Measurements from ENCODE around the gene NTF3.

NTF3 gene

DNA sequence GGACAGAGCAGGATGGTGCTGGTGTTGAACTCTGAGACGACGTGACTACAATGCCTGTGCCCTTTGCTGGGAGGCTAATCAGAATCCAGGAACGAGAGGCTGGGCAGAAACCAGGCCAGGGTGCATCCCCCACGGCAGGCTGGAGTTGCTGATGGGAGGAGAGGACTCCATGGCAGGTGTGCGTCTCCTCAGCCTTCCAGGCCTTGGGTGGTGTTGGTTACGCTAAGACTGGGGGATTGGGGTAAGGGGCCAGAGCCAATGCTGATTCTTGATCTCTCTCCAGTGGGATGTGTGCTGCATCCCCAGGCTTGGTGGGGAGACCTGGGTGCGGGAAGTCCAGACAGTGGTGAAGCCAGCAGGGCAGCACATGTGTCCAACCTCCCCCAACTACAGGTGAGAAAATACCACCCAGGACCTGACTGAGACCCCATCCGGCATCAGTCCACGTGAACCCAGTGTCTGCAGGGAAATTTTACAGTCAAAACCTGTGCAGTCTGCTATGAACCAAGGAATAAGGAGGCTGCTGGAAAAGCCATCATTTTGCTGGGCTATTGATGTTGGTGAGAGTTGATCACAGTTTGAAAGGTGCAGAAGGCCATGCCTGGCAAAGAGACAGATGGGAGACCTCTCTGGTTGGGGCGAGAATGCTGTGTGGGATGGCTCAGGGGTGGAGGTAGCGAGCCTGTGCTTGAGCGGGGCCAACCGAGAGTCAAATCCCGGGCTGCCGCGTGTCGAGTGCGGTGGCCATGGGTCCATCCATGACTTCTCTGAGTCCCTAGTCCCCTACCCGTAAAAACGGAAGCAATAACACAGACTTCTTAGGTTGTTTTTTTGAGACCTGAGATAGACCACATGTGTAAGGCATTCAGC lies 89.8 kb downstream of the NTF3 start:
- CTCF ChIA-PET, result no interaction called here
- DNase-seq (ENCODE audit: low spot score), result no peak
- TF ChIP-seq, protein P1, sequence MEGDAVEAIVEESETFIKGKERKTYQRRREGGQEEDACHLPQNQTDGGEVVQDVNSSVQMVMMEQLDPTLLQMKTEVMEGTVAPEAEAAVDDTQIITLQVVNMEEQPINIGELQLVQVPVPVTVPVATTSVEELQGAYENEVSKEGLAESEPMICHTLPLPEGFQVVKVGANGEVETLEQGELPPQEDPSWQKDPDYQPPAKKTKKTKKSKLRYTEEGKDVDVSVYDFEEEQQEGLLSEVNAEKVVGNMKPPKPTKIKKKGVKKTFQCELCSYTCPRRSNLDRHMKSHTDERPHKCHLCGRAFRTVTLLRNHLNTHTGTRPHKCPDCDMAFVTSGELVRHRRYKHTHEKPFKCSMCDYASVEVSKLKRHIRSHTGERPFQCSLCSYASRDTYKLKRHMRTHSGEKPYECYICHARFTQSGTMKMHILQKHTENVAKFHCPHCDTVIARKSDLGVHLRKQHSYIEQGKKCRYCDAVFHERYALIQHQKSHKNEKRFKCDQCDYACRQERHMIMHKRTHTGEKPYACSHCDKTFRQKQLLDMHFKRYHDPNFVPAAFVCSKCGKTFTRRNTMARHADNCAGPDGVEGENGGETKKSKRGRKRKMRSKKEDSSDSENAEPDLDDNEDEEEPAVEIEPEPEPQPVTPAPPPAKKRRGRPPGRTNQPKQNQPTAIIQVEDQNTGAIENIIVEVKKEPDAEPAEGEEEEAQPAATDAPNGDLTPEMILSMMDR (conservative IDR thresholded peaks at IDR 0.05; ENCODE audit: low read depth), result no peak
- POLR2A ChIA-PET (ENCODE audit: low non-redundant PET), result no interaction called here
- H3K27ac ChIP-seq, result no peak overlapping the region

DNA sequence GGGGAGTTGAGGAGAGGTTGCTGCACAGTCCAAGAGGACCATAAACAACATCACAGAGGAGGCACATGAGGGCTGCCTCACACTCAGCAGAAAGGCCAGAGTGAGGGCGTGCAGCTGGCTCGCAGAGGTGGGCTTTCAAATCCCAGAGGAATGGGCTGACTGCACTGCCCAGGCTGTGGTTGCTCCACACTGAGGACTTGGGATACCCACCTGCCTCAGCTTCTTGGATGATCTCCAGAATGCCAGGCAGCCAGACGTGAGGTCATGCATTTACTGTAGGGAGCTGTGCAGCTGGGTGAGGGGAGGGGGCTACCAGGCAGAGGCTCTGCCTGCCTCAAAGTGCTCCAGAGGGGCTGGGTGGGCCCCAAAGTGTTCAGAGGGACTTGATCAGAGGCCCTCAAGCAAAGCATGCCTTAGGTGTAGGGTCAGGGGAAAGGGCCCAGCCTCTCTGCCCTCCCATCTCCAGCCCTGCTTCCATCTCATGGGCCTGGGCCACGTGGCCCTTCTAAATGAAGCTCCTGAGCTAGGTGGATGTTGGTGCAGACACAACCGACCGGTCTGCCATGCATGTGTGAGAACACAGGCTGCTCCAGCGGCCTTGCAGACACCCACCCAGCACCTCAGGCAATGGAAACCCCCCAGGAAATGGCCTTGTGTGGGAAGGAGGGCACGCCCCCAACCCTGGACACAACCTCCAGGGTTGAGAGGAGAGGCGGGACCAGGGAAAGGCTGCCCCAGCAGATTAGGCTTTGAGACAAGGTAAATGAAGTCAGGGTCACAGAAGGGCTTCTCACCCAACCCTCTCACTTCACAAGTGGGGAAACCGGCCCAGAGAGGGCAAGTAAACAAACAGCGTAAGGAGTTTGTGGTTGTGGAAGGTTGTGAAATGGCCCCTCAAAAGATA lies 90.8 kb downstream of the NTF3 start:
- no peak for DNase-seq (ENCODE audit: low spot score)
- POLR2A ChIA-PET (ENCODE audit: low non-redundant PET), result no interaction called here
- CTCF ChIA-PET, result no interaction called here
- no peak overlapping the region for H3K27ac ChIP-seq
- TF ChIP-seq, protein P1 (conservative IDR thresholded peaks at IDR 0.05; ENCODE audit: low read depth), result no peak

DNA sequence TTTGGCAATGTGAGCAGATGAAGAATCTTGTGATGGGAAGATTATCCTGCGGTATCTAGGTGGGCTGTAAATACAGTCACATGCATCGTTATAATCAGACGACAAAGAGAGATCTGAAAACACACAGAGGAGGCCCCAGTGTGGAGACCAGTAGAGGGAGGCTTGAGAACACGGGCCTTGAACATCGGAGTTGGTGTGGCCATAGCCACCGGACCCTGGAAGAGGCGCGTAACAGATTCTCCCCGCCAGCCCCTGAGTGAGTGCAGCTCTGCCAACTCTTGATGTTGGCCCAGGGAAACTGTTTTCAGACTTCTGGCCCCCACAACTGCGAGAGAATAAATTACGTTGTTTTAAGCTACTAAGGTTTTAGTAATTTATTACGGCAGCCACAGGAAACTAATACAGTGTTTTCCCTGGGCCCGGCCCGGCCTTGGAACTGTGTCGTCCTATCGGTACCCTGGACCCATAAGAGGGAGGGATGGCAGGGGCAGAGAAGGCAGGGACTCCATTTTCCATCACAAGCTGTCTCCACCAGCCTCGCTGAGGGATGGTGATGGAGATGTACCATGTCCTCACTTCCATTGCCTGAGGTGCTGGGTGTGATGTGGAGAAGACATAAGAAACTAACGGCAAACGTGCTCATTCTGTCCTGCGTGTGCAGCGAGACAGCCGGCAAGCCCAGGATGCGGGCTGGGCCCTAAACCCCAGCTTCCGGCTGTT lies 91.6 kb downstream of the NTF3 start:
- TF ChIP-seq, protein P1 (conservative IDR thresholded peaks at IDR 0.05; ENCODE audit: low read depth), result no peak
- ChIA-PET CTCF (no interaction called here), POLR2A (ENCODE audit: low non-redundant PET) (no interaction called here)
- no peak overlapping the region for H3K27ac ChIP-seq
- DNase-seq (ENCODE audit: low spot score), result no peak

DNA sequence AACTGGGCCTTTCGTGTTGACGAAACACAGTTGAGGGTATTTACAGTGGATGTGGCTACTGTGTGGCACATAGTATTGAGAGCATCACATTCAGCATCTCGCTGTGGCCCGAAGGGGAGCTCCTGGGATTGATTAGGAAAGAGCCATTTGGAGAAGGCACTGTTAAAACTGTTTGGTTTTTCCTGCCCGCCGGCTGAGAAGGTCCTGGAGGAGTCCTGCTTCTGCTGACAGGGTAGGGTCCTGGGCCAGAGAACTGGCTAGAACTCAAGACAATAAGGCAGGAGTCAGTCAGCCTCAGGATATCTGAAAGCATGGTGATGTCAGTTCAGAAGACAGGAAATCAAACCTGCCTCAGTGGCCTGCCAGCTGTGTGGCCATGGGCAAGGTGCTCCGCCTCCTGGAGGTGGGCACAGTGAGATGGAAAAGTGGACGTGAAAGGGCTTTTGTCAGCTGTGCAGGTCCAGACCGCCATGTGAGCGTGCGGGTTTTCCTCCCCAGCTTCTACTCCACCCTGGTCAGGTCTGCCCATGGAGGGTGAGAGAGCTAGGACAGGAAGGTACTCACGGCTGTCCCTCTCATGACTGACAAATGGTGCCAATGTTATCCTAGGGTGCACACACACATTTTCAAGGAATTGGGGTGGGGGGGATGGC lies 92.3 kb downstream of the NTF3 start:
- TF ChIP-seq, protein P1 (conservative IDR thresholded peaks at IDR 0.05; ENCODE audit: low read depth), result no peak
- ChIA-PET CTCF (no interaction called here), POLR2A (ENCODE audit: low non-redundant PET) (no interaction called here)
- H3K27ac ChIP-seq, result no peak overlapping the region
- no peak for DNase-seq (ENCODE audit: low spot score)

DNA sequence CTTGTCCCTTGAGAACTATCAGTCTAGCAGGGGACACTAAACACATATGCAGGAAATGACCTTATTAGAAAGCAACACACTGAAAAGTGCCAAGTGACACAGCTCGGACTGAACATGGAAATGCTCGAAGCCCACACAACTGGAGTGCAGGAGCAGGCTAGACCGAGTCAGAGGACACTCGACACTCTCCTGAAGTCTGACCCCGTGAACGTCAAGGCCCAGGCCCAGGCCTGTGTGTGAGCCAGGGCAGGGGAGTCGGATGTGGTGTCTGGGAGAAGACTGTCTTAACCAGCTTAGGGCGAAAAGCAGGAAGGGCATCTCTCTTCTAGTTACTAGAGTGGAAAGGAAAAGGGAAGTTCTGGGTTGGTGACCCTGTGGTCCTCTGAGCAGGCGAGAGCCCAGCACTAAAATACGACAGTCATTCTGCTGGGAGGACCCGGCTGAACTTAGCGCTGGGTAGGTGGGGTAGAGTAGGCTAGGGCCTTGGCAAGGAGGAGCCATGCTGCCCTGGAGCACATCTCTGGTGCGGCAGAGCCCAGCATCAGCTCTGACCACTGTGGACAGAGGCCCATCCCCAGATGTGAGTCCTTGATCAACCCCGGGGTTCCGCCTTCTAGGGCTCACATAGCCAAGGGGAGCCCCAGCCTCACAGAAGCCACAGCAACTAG lies 93.0 kb downstream of the NTF3 start:
- TF ChIP-seq, protein P1 (conservative IDR thresholded peaks at IDR 0.05; ENCODE audit: low read depth), result no peak
- no peak for DNase-seq (ENCODE audit: low spot score)
- ChIA-PET POLR2A (ENCODE audit: low non-redundant PET) (no interaction called here), CTCF (no interaction called here)
- H3K27ac ChIP-seq, result no peak overlapping the region

Data from RWPE1 (cell line).